H1 (cell line): ENCODE results near the gene FBN3. TPM values are rescaled to one million over a fixed set of nuclear protein-coding genes. Genes with fewer than 3 reads are reported as not detected.

Experiments used
- CBX5 ChIP-seq: fragments of 300-800, 300-1000 bp; sonication (generic); IDR thresholded peaks from 2 replicates; pipeline ENCODE4 v1.7.1; 2016; ENCODE audit warnings: antibody characterized with exemption, low read length, low read depth
- NRF1 ChIP-seq: IDR thresholded peaks from 2 replicates; pipeline ENCODE4 v1.6.1; 2011; ENCODE audit warnings: mild to moderate bottlenecking, low read depth, low read length, improper control_type of control experiment
- RAD21 ChIP-seq, 2 experiments: IDR thresholded peaks in 1 of 2; conservative IDR thresholded peaks in 1 of 2; 2 replicates each; pipeline ENCODE4 v1.6.1; 2011; ENCODE audit warnings: low read depth in 2 of 2, low read length in 2 of 2, improper control_type of control experiment in 1 of 2, inconsistent platforms in 1 of 2, mild to moderate bottlenecking in 1 of 2, moderate library complexity in 1 of 2
- SAP30 ChIP-seq: fragments of 300-600 bp; sonication (generic); IDR thresholded peaks from 2 replicates; pipeline ENCODE4 v1.7.1; 2012; ENCODE audit warnings: low read length, moderate library complexity, mild to moderate bottlenecking, inconsistent platforms; ENCODE audit not compliant: insufficient read depth, insufficient replicate concordance
- SIRT6 ChIP-seq: IDR thresholded peaks from one replicate; pipeline ENCODE4 v1.7.1; 2012; ENCODE audit warnings: low read length, inconsistent platforms
- SP4 ChIP-seq: IDR thresholded peaks from 2 replicates; pipeline ENCODE4 v1.6.1; 2012; ENCODE audit warnings: low read length, inconsistent platforms
- polyA plus RNA-seq, 7 experiments: library from polyadenylated mRNA; depleted of rRNA in 3 of 7; stranded (reverse) in 5 of 7; unstranded in 2 of 7; fragments of >200 nt in 5 of 7; fragments of 200-250 nt in 2 of 7; gene quantifications; 1 replicate in 5 of 7; 2 replicates in 1 of 7; 4 replicates in 1 of 7; pipeline versions ENCODE4 v1.2.1 to v1.2.3, GENCODE V29; 2011 to 2013; ENCODE audit warnings: missing spikeins in 2 of 7, mixed read lengths in 2 of 7
- total RNA-seq: library from RNA; stranded (reverse); fragmentation: NEBNext Ultra II Directional; extraction: Animal tissue kit (Norgen Biotek cat#: 25700); gene quantifications from 2 replicates; pipeline ENCODE4 v1.2.1, GENCODE V29; 2021
- TF ChIP-seq, protein P1 (sequence below): IDR thresholded peaks from 2 replicates; pipeline ENCODE4 v1.6.1; 2012; ENCODE audit warnings: low read length, inconsistent platforms

Gene FBN3
- total and polyA plus RNA-seq, 2 of the 8 experiments (the other 6 are each of a cell fraction or from before 2014, with no cell fraction given), result 37.1 to 38.7 TPM

DNA sequence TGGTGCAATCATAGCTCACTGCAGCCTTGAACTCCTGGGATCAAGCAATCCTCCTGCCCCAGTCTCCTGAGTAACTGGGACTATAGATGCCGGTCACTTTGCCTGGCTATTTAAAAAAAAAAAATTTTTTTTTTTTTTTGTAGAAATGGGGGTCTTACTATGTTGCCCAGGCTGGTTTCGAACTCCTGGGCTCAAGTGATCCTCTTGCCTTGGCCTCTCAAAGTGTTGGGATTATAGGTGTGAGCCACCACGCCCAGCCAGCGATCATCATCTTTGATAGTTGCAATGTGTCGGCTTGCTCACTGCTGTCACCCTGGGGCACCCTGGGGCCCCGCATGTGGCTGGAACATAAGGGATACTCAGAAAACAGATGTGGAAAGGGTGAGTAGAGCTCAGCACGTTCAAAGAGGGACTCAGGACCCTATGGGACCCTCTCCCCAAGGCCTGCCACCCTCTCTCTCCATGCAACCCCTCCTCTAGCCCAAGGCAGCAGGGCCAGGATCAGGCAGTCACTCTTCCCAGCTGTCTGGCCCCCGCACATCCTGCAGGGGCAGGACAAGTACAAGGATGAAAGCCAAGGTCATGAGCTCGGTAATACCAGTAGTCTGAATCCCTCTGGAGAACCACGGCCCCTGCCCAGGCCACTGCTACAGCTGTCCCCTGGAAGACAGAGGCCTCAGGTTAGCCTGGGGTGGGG lies 103.4 kb downstream of the FBN3 start (continued):
- TF ChIP-seq CBX5 (no peak), RAD21 (IDR thresholded peaks at IDR 0.05 in 1 of 2, conservative IDR thresholded peaks at IDR 0.05 in 1 of 2; ENCODE audit: low read depth in 2 of 2, low read length in 2 of 2) (no peak), SP4 (no peak), NRF1 (no peak), SIRT6 (no peak), SAP30 (no peak)
- TF ChIP-seq, protein P1, sequence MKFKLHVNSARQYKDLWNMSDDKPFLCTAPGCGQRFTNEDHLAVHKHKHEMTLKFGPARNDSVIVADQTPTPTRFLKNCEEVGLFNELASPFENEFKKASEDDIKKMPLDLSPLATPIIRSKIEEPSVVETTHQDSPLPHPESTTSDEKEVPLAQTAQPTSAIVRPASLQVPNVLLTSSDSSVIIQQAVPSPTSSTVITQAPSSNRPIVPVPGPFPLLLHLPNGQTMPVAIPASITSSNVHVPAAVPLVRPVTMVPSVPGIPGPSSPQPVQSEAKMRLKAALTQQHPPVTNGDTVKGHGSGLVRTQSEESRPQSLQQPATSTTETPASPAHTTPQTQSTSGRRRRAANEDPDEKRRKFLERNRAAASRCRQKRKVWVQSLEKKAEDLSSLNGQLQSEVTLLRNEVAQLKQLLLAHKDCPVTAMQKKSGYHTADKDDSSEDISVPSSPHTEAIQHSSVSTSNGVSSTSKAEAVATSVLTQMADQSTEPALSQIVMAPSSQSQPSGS, result no peak
